Neutrophil (primary cell): Measurements from ENCODE around the gene TMEM151B.

Experiments used
- H3K27ac ChIP-seq: fragments of 200-600 bp; sonication (generic); 2 replicates; pipeline ENCODE4 v1.5.1; 2016; ENCODE audit warnings: mild to moderate bottlenecking, moderate library complexity
- H3K27me3 ChIP-seq: fragments of 200-600 bp; sonication (generic); 2 replicates; pipeline ENCODE4 v1.6.0; 2016; ENCODE audit warnings: mild to moderate bottlenecking
- H3K36me3 ChIP-seq: fragments of 200-600 bp; sonication (generic); 2 replicates; pipeline ENCODE4 v1.5.1; 2017
- H3K4me1 ChIP-seq, 2 experiments: fragments of 200-600 bp in 1 of 2; sonication (generic) in 1 of 2; 1 replicate in 1 of 2; 2 replicates in 1 of 2; pipeline versions ENCODE4 v1.5.1 to v1.6.1; 2013 to 2016; ENCODE audit warnings: low read depth in 1 of 2, low read length in 1 of 2, mild to moderate bottlenecking in 1 of 2, moderate library complexity in 1 of 2; ENCODE audit not compliant: control insufficient read depth in 1 of 2, insufficient read depth in 1 of 2
- H3K4me3 ChIP-seq, 2 experiments: fragments of 200-600 bp in 1 of 2; sonication (generic) in 1 of 2; 1 replicate in 1 of 2; 2 replicates in 1 of 2; pipeline ENCODE4 v1.5.1; 2013 to 2016; ENCODE audit warnings: low read depth in 1 of 2, low read length in 1 of 2, mild to moderate bottlenecking in 1 of 2, moderate library complexity in 1 of 2
- H3K9me3 ChIP-seq: fragments of 200-600 bp; sonication (generic); 2 replicates; pipeline ENCODE4 v1.5.1; 2016
- TF ChIP-seq, protein P1 (sequence below): fragments of 200-600 bp; sonication (generic); IDR thresholded peaks from 2 replicates; pipeline ENCODE4 v1.5.1; 2016; ENCODE audit warnings: antibody characterized with exemption

TMEM151B gene

DNA sequence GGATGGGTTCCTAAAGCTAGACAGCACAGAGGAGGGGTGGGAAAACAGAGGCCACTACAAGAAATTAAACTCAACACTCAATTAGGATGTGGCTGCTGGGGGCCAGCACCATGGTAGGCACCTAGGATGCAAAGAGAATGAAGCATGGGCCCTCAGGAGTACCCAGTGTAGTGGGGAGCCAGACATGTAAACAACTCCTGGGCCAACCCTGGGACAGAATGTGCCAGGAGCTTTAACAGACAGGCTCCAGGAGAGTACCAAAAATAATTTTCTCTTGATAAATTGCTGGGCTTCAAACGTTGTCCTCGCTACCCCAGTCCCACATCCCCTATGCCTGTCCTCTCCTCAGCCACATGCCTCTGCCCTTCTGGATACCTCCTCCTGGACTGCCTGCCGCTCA, 1.7 kb downstream of the TMEM151B start:
- Histone ChIP-seq H3K4me1 (peaks cover 13 to 29% of the 10 kb centered on the region in 2 experiments), H3K36me3 (no peaks in the 10 kb centered on the region), H3K4me3 (no peak overlapping the region), H3K9me3 (no peaks in the 10 kb centered on the region), H3K27ac (no peak overlapping the region), H3K27me3 (peaks cover 87% of the 10 kb centered on the region)
- TF ChIP-seq, protein P1, sequence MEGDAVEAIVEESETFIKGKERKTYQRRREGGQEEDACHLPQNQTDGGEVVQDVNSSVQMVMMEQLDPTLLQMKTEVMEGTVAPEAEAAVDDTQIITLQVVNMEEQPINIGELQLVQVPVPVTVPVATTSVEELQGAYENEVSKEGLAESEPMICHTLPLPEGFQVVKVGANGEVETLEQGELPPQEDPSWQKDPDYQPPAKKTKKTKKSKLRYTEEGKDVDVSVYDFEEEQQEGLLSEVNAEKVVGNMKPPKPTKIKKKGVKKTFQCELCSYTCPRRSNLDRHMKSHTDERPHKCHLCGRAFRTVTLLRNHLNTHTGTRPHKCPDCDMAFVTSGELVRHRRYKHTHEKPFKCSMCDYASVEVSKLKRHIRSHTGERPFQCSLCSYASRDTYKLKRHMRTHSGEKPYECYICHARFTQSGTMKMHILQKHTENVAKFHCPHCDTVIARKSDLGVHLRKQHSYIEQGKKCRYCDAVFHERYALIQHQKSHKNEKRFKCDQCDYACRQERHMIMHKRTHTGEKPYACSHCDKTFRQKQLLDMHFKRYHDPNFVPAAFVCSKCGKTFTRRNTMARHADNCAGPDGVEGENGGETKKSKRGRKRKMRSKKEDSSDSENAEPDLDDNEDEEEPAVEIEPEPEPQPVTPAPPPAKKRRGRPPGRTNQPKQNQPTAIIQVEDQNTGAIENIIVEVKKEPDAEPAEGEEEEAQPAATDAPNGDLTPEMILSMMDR, result no peak

DNA sequence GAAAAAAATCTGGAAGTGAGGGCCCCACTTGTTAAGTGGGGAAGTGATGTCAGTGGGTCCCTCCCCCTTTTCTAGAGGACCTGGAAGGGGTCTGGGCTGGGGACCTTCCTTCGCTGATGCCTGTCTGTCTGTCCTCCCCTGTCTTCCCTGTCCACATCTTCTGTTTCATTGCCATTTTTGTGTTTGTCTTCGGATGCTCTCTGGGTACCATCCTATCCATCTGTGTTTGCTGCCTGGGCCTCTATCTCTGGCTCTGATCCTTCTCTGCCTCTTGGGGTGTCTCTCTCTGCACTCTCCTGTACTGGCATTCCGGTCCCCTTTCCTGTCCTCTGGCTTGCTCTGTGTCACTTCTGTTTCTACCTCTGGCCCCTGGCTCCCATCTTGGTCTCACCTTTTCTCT, 2.3 kb downstream of the TMEM151B start:
- Histone ChIP-seq H3K4me3 (no peak overlapping the region), H3K4me1 (peaks cover 13 to 29% of the 10 kb centered on the region in 2 experiments), H3K27me3 (peaks cover 93% of the 10 kb centered on the region)

DNA sequence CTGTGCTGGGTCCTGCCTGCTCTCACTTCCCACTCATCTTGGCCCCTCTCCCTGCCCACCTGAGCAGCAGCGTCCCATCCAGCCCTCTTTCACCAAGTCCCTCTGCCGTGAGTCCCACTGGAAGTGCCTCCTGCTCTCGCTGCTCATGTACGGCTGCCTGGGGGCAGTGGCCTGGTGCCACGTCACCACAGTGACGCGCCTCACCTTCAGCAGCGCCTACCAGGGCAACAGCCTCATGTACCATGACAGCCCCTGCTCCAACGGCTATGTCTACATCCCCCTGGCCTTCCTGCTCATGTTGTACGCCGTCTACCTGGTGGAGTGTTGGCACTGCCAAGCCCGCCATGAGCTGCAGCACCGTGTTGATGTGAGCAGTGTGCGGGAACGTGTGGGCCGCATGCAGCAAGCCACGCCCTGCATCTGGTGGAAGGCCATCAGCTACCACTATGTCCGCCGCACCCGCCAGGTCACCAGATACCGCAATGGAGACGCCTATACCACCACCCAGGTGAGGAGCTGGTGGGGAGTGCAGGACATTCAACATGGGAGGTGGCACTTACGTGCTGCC, 2.8 kb downstream of the TMEM151B start:
- Histone ChIP-seq H3K9me3 (no peaks in the 10 kb centered on the region), H3K27me3 (peaks cover 99% of the 10 kb centered on the region), H3K4me1 (peaks cover 13 to 29% of the 10 kb centered on the region in 2 experiments), H3K36me3 (no peaks in the 10 kb centered on the region), H3K27ac (no peak overlapping the region), H3K4me3 (no peak overlapping the region)
- TF ChIP-seq, protein P1, result no peak

More for the DNA sequence above, 2.3 kb downstream of the TMEM151B start:
- Histone ChIP-seq H3K9me3 (no peaks in the 10 kb centered on the region), H3K27ac (no peak overlapping the region), H3K36me3 (no peaks in the 10 kb centered on the region)
- TF ChIP-seq, protein P1, result no peak

DNA sequence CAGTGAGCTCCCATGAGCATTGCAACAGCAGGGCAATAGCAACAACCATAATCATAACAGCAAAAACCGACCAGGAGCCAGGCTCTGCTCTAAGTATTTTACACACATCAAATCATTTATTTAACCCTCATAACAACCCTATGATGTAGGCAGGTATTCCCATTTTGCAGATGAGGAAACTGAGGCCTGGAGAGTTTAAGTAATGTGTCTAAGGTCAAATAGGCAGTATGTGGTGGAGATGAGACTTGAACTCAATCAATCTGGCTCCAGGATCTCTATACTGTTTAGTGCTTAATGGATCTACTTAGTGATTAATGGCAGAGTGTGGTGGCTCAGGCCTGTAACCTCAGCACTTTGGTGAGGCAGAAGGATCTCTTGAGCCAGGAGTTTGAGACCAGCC, 3.4 kb downstream of the TMEM151B start:
- Histone ChIP-seq H3K4me3 (no peak overlapping the region), H3K36me3 (no peaks in the 10 kb centered on the region), H3K9me3 (no peaks in the 10 kb centered on the region), H3K27me3 (peaks cover 100% of the 10 kb centered on the region), H3K4me1 (peaks cover 13 to 29% of the 10 kb centered on the region in 2 experiments), H3K27ac (no peak overlapping the region)
- TF ChIP-seq, protein P1, result no peak

DNA sequence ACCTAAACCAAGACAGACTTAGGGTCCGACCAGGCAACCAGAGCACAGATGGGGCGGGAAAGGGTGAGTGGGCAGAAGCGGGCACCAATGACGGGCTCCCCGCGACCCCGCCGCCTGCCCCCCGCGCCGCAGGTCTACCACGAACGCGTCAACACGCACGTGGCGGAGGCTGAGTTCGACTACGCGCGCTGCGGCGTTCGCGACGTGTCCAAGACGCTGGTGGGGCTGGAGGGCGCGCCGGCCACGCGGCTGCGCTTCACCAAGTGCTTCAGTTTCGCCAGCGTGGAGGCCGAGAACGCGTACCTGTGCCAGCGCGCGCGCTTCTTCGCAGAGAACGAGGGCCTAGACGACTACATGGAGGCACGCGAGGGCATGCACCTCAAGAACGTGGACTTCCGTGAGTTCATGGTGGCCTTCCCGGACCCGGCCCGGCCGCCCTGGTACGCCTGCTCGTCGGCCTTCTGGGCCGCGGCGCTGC, 5.1 kb downstream of the TMEM151B start:
- no peak overlapping the region for H3K27ac ChIP-seq
- TF ChIP-seq, protein P1, result no peak
- peaks cover 100% of the 10 kb centered on the region for H3K27me3 ChIP-seq
- no peaks in the 10 kb centered on the region for H3K36me3 ChIP-seq
- H3K4me1 ChIP-seq, result peaks cover 0 to 17% of the 10 kb centered on the region in 2 experiments
- no peak overlapping the region for H3K4me3 ChIP-seq
- H3K9me3 ChIP-seq, result no peaks in the 10 kb centered on the region
